Endothelial cell of umbilical vein (primary cell): ENCODE data around the gene COQ7. TPM values are rescaled to one million over a fixed set of nuclear protein-coding genes. Genes with fewer than 3 reads are reported as not detected.

Experiments used
- BruUV-seq: library from RNA; stranded (reverse); fragments of 400-500 nt; replicated peaks from 2 replicates; lab custom pipeline; 2021; lab: Mats Ljungman, UMichigan
- CTCF ChIA-PET: fragments of 300-600, 350-600 bp; sonication (Branson Sonifier 250); formaldehyde crosslinking; loops from one replicate; lab custom pipeline; 2021; ENCODE audit warnings: antibody characterized with exemption, inconsistent platforms; lab: Charles Lee
- POLR2A ChIA-PET: fragments of 300-600, 350-600 bp; sonication (Branson Sonifier 250); formaldehyde crosslinking; loops from one replicate; lab custom pipeline; 2021; ENCODE audit warnings: antibody characterized with exemption, inconsistent platforms; lab: Charles Lee
- DNase-seq: peaks from one replicate; pipeline ENCODE4 v3.0.0-alpha.2; 2011; ENCODE audit warnings: low read depth, low spot score
- FAIRE-seq: peaks from 2 replicates; lab custom pipeline; 2011; peaks lifted over from hg19 to GRCh38; lab: Jason Lieb, UNC
- H2AFZ ChIP-seq: 2 replicates; pipeline ENCODE4 v1.6.0; 2012; ENCODE audit warnings: low read depth, low read length, control low read depth, inconsistent platforms
- H3K27ac ChIP-seq: 2 replicates; pipeline ENCODE4 v1.5.1; 2011; ENCODE audit warnings: low read depth, mild to moderate bottlenecking, control low read depth, low read length, moderate library complexity; ENCODE audit not compliant: insufficient read depth
- H3K27me3 ChIP-seq, 2 experiments: 2 replicates each; pipeline versions ENCODE4 v1.6.0 to v1.6.1; 2011; ENCODE audit warnings: low read length in 2 of 2, mixed read lengths in 1 of 2; ENCODE audit not compliant: control insufficient read depth in 2 of 2, insufficient read depth in 2 of 2
- H3K36me3 ChIP-seq, 2 experiments: 2 replicates in 1 of 2; 3 replicates in 1 of 2; pipeline ENCODE4 v1.5.1; 2011; ENCODE audit warnings: low read length in 2 of 2, mild to moderate bottlenecking in 1 of 2, moderate library complexity in 1 of 2; ENCODE audit not compliant: control insufficient read depth in 2 of 2, insufficient read depth in 2 of 2; ENCODE audit errors: extremely low read depth in 1 of 2
- H3K4me1 ChIP-seq: 3 replicates; pipeline ENCODE4 v1.5.1; 2011; ENCODE audit warnings: mild to moderate bottlenecking, low read length; ENCODE audit not compliant: control insufficient read depth, insufficient read depth; ENCODE audit errors: extremely low read depth
- H3K4me2 ChIP-seq: 2 replicates; pipeline ENCODE4 v1.6.1; 2011; ENCODE audit warnings: low read length, control low read depth, mixed read lengths; ENCODE audit not compliant: insufficient read depth
- H3K4me3 ChIP-seq, 3 experiments: fragments of 200-600 bp in 1 of 3; sonication (generic), shearing (Covaris generic) in 1 of 3; replicated peaks in 1 of 3; 2 replicates each; pipeline ENCODE4 v1.5.1; 2011 to 2016; ENCODE audit warnings: control low read depth in 3 of 3, low read length in 3 of 3, mild to moderate bottlenecking in 2 of 3, inconsistent platforms in 1 of 3, low read depth in 1 of 3, moderate library complexity in 1 of 3; ENCODE audit not compliant: insufficient read depth in 1 of 3
- H3K79me2 ChIP-seq: 2 replicates; pipeline ENCODE4 v1.6.0; 2012; ENCODE audit warnings: low read length, inconsistent platforms; ENCODE audit not compliant: control insufficient read depth, insufficient read depth
- H3K9ac ChIP-seq: replicated peaks from 2 replicates; pipeline ENCODE3; 2011; ENCODE audit warnings: low read length, control low read depth; ENCODE audit not compliant: insufficient read depth; ENCODE audit errors: extremely low read depth
- H3K9me1 ChIP-seq: replicated peaks from 3 replicates; pipeline ENCODE4 v1.6.0; 2011; ENCODE audit warnings: mild to moderate bottlenecking, low read length; ENCODE audit not compliant: control insufficient read depth, insufficient read depth; ENCODE audit errors: extremely low read depth
- H3K9me3 ChIP-seq: replicated peaks from 2 replicates; pipeline ENCODE4 v1.5.1; 2012; ENCODE audit warnings: low read length, inconsistent platforms; ENCODE audit not compliant: control insufficient read depth, insufficient read depth
- H4K20me1 ChIP-seq: replicated peaks from 2 replicates; pipeline ENCODE3; 2011; ENCODE audit warnings: mild to moderate bottlenecking, low read length; ENCODE audit not compliant: control insufficient read depth, insufficient read depth; ENCODE audit errors: extremely low read depth
- CTCF ChIP-seq, 2 donors: IDR thresholded peaks; 1 replicate in 1 of 2; 2 replicates in 1 of 2; pipeline ENCODE4 v1.5.1; 2011; ENCODE audit warnings: low read length in 2 of 2, mild to moderate bottlenecking in 2 of 2, moderate library complexity in 2 of 2, control low read depth in 1 of 2, inconsistent platforms in 1 of 2, low read depth in 1 of 2; ENCODE audit not compliant: insufficient read depth in 1 of 2; ENCODE audit errors: extremely low read depth in 1 of 2
- EZH2 ChIP-seq: IDR thresholded peaks from 2 replicates; pipeline ENCODE4 v1.6.1; 2012; ENCODE audit warnings: borderline replicate concordance, low read depth, mild to moderate bottlenecking, moderate library complexity, low read length, inconsistent platforms; ENCODE audit not compliant: severe bottlenecking
- FOS ChIP-seq: IDR thresholded peaks from 2 replicates; pipeline ENCODE4 v1.6.1; 2011; ENCODE audit warnings: mild to moderate bottlenecking, low read length, moderate library complexity, borderline replicate concordance; ENCODE audit not compliant: insufficient read depth
- GATA2 ChIP-seq: IDR thresholded peaks from 2 replicates; pipeline ENCODE4 v1.7.0; 2011; ENCODE audit warnings: low read depth, mild to moderate bottlenecking, moderate library complexity, mixed read lengths, low read length; ENCODE audit not compliant: insufficient read length, insufficient read depth
- JUN ChIP-seq: IDR thresholded peaks from 2 replicates; pipeline ENCODE4 v1.6.1; 2011; ENCODE audit warnings: borderline replicate concordance, low read depth; ENCODE audit not compliant: insufficient read length, insufficient read depth
- MYC ChIP-seq: IDR thresholded peaks from one replicate; pipeline ENCODE4 v1.6.1; 2011; ENCODE audit warnings: mild to moderate bottlenecking, low read depth, low read length
- POLR2A ChIP-seq: IDR thresholded peaks from 2 replicates; pipeline ENCODE4 v1.6.1; 2012; ENCODE audit warnings: low read depth, mild to moderate bottlenecking, control low read depth, low read length
- POLR2AphosphoS5 ChIP-seq: IDR thresholded peaks from 2 replicates; pipeline ENCODE4 v1.6.1; 2012; ENCODE audit warnings: low read depth, mild to moderate bottlenecking, control low read depth, low read length, moderate library complexity; ENCODE audit not compliant: insufficient read depth
- dilution Hi-C: fragments of 300-500 bp; cut with MboI; formaldehyde crosslinking; loops from one replicate; pipeline ENCODE4 v1.15.0; 2019; ENCODE audit warnings: low sequenced_read_pairs; ENCODE audit not compliant: extremely low pct_ligation_motif_present
- intact Hi-C: fragments of 100-400 bp; cut with micrococcal nuclease; formaldehyde crosslinking; loops from one replicate; pipeline ENCODE4 v1.10.0; 2022
- polyA plus RNA-seq, 4 experiments: library from polyadenylated mRNA; depleted of rRNA in 3 of 4; stranded (reverse) in 3 of 4; unstranded in 1 of 4; fragments of >200 nt; gene quantifications; 2 replicates each; pipeline versions ENCODE4 v1.2.1 to v1.2.3, GENCODE V29; 2011 to 2012; ENCODE audit warnings: missing spikeins in 1 of 4
- total RNA-seq: library from RNA; stranded (reverse); gene quantifications from 2 replicates; pipeline ENCODE4 v1.2.3, GENCODE V29; 2021
- TF ChIP-seq, protein P1 (sequence below): IDR thresholded peaks from 2 replicates; pipeline ENCODE4 v1.6.1; 2011; ENCODE audit not compliant: insufficient read depth, insufficient read length

COQ7 gene
- total and polyA plus RNA-seq, 2 donors (not counting 3 experiments of a cell fraction or from before 2014, with no cell fraction given) = 12.9 to 24.2 TPM

- TF ChIP-seq POLR2A (no peak), GATA2 (no peak), MYC (no peak), FOS (no peak), POLR2AphosphoS5 (no peak), EZH2 (no peak), JUN (no peak), CTCF (IDR thresholded peaks at IDR 0.05; ENCODE audit: extremely low read depth in 1 of 2, insufficient read depth in 1 of 2, low read depth in 1 of 2, low read length in 2 of 2) (no peak)
- TF ChIP-seq, protein P1, sequence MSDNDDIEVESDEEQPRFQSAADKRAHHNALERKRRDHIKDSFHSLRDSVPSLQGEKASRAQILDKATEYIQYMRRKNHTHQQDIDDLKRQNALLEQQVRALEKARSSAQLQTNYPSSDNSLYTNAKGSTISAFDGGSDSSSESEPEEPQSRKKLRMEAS = no peak
- no peak for DNase-seq
- BruUV-seq = no TSS peak
These were observed 5.9 kb downstream of the COQ7 start for GRCh38 chr16:19073344-19073743.

More at GRCh38 chr16:19073344-19073743, 5.9 kb downstream of the COQ7 start:
- dilution Hi-C loops = no loop called here
- Histone ChIP-seq H3K27me3 (no peaks in the 10 kb centered on the region), H3K4me2 (no peak overlapping the region), H3K4me1 (peaks cover 4% of the 10 kb centered on the region), H4K20me1 (no peaks in the 10 kb centered on the region), H2AFZ (no peak overlapping the region), H3K9me3 (no peaks in the 10 kb centered on the region), H3K9me1 (no peaks in the 10 kb centered on the region), H3K9ac (no peak overlapping the region), H3K79me2 (no peaks in the 10 kb centered on the region), H3K27ac (no peak overlapping the region), H3K4me3 (no peak overlapping the region), H3K36me3 (peaks cover 4 to 8% of the 10 kb centered on the region in 2 experiments)
- intact Hi-C loops = no loop called here
- FAIRE-seq = no peak
- POLR2A ChIA-PET = no interaction called here
- CTCF ChIA-PET = interaction anchor here (0.9 to 7.8 kb wide), 4 partner anchors 13 to 97 kb away, joined by 3 to 132 read pairs (median 6); partner anchors contain the start of gene TMC7
